Measurements from ENCODE around the gene TMEM115. TPM values are rescaled to one million over a fixed set of nuclear protein-coding genes. Genes with fewer than 3 reads are reported as not detected.

Gene TMEM115
- total and polyA plus RNA-seq, 2 of the 13 experiments (the other 11 are each of a cell fraction or from before 2014, with no cell fraction given): 22.1 to 30.7 TPM

DNA sequence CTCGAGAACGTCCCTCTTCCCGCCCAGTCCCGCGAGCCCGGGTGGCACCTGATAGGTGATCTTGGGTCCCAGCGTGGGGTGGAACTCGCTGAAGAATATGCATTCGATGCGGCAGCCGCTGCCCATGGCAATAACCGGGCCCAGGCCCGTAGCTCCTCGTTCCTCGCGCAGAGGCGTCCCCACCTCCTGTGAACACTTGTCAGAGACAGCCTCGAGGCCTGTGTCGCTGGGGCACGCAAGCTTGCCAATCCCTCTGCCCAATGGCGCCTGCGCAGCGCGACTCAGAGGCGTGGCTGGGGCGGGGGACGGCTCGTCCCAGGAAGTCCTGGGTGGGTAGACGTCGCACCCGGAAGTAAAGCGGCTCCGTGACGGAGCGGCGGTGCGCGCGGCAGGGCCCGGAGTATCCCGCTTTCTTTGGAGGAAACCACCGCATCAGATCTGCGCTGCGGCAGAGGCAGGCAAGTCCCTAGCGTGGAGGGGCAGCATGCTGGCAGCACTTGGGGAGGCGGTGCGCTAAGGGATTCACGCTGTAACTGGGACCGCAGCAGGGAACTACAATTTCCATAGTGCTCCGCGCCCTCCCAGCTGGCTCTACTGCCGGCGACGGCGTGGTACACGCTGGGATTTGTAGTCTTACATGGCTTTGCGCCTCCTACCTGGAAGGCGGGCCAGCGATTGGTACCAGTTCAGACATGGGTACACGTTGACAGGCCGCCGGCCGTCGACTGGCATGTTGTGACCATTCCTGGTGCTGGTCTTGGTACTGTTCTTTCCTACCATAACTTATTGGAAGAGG lies 8.6 kb downstream of the TMEM115 start, which contains the start of the genes CYB561D2 and NPRL2 (continued):
- TF ChIP-seq, protein P1, sequence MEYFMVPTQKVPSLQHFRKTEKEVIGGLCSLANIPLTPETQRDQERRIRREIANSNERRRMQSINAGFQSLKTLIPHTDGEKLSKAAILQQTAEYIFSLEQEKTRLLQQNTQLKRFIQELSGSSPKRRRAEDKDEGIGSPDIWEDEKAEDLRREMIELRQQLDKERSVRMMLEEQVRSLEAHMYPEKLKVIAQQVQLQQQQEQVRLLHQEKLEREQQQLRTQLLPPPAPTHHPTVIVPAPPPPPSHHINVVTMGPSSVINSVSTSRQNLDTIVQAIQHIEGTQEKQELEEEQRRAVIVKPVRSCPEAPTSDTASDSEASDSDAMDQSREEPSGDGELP (IDR thresholded peaks at IDR 0.05; ENCODE audit: borderline replicate concordance, low read depth): peak; percentile 83
- TF ChIP-seq MYC (CRISPR knock-in tag; IDR thresholded peaks at IDR 0.05; ENCODE audit: borderline replicate concordance) (peak; percentile 87), ISL2 (CRISPR knock-in tag; IDR thresholded peaks at IDR 0.05) (peak; percentile 17; the same call in 1 of the 2 replicates), SP140L (CRISPR knock-in tag; IDR thresholded peaks at IDR 0.05; ENCODE audit: borderline replicate concordance) (0 out of 2 replicates have a peak, but pooled peaks have one; percentile 47), ZNF550 (CRISPR knock-in tag; IDR thresholded peaks at IDR 0.05; ENCODE audit: borderline replicate concordance) (peak; percentile 84), PHF21A (CRISPR knock-in tag; IDR thresholded peaks at IDR 0.05) (no peak), CBX2 (IDR thresholded peaks at IDR 0.05; ENCODE audit: low read depth, low read length) (no peak), CBX2 (CRISPR knock-in tag; IDR thresholded peaks at IDR 0.05; ENCODE audit: low read depth) (no peak), MTF1 (CRISPR knock-in tag; IDR thresholded peaks at IDR 0.05) (peak; percentile 92), CREB1 (IDR thresholded peaks at IDR 0.05) (peak; percentile 79), CREB1 (CRISPR knock-in tag; IDR thresholded peaks at IDR 0.05) (peak; percentile 93), FIP1L1 (IDR thresholded peaks at IDR 0.05; ENCODE audit: borderline replicate concordance, insufficient read depth, low read depth, low read length) (no peak), ZNF33B (CRISPR knock-in tag; IDR thresholded peaks at IDR 0.05) (peak; percentile 92; the same call in 1 of the 2 replicates), ZNF496 (CRISPR knock-in tag; IDR thresholded peaks at IDR 0.05; ENCODE audit: insufficient replicate concordance) (no peak), HNRNPLL (IDR thresholded peaks at IDR 0.05; ENCODE audit: low read depth, low read length, poor library complexity, severe bottlenecking) (peak; percentile 58), ZNF121 (CRISPR knock-in tag; IDR thresholded peaks at IDR 0.05) (no peak; the same call in 1 of the 2 replicates), SYNCRIP (IDR thresholded peaks at IDR 0.05; ENCODE audit: insufficient read depth, low read depth, low read length) (no peak), ZSCAN12 (CRISPR knock-in tag; IDR thresholded peaks at IDR 0.05) (no peak), PHF8 (CRISPR knock-in tag; IDR thresholded peaks at IDR 0.05) (peak; percentile 92), JUN (CRISPR knock-in tag; IDR thresholded peaks at IDR 0.05) (peak; percentile 13; the same call in 1 of the 2 replicates), ZNF256 (CRISPR knock-in tag; conservative IDR thresholded peaks at IDR 0.05) (no peak), AGO1 (IDR thresholded peaks at IDR 0.05; ENCODE audit: low read depth, low read length, poor library complexity, severe bottlenecking) (peak; percentile 51), ZNF660 (CRISPR knock-in tag; IDR thresholded peaks at IDR 0.05; ENCODE audit: borderline replicate concordance, low read depth) (no peak; the same call in 1 of the 2 replicates), ZBTB20 (CRISPR knock-in tag; IDR thresholded peaks at IDR 0.05; ENCODE audit: borderline replicate concordance, low read depth) (peak; percentile 93; the same call in 1 of the 2 replicates)
- TF ChIP-seq, protein P2, sequence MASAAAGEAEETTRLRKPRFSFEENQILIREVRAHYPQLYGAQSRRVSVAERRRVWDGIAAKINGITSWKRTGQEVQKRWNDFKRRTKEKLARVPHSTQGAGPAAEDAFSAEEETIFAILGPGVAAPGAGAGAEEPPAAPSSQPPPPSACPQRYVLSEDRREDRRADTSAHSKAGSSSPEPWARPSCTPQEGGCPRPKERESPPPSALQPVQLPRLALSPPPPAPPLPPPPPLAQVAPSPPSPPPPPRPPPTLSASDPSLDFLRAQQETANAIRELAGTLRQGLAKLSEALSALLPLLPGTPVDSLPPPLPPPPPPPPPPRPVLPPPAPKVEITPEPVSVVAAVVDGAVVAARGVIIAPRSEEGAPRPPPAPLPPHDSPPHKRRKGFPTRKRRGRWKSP (CRISPR knock-in tag; IDR thresholded peaks at IDR 0.05): peak; percentile 83; the same call in 1 of the 2 replicates
- TF ChIP-seq, protein P3, sequence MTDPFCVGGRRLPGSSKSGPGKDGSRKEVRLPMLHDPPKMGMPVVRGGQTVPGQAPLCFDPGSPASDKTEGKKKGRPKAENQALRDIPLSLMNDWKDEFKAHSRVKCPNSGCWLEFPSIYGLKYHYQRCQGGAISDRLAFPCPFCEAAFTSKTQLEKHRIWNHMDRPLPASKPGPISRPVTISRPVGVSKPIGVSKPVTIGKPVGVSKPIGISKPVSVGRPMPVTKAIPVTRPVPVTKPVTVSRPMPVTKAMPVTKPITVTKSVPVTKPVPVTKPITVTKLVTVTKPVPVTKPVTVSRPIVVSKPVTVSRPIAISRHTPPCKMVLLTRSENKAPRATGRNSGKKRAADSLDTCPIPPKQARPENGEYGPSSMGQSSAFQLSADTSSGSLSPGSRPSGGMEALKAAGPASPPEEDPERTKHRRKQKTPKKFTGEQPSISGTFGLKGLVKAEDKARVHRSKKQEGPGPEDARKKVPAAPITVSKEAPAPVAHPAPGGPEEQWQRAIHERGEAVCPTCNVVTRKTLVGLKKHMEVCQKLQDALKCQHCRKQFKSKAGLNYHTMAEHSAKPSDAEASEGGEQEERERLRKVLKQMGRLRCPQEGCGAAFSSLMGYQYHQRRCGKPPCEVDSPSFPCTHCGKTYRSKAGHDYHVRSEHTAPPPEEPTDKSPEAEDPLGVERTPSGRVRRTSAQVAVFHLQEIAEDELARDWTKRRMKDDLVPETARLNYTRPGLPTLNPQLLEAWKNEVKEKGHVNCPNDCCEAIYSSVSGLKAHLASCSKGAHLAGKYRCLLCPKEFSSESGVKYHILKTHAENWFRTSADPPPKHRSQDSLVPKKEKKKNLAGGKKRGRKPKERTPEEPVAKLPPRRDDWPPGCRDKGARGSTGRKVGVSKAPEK (CRISPR knock-in tag; IDR thresholded peaks at IDR 0.05; ENCODE audit: borderline replicate concordance): no peak

All from HepG2 (cell line).